Measurements from ENCODE around the gene GRK1. TPM values are rescaled to one million over a fixed set of nuclear protein-coding genes. Genes with fewer than 3 reads are reported as not detected.
A peak's percentile ranks its signal among the peaks of the same experiment; 100 is the strongest.
"Not testable (repeated sequence)": the region's sequence is repeated elsewhere in the genome, so short reads cannot be mapped to it uniquely, and the experiment has no call there.

Gene GRK1
- total and polyA plus RNA-seq, 10 donors, result not detected

DNA sequence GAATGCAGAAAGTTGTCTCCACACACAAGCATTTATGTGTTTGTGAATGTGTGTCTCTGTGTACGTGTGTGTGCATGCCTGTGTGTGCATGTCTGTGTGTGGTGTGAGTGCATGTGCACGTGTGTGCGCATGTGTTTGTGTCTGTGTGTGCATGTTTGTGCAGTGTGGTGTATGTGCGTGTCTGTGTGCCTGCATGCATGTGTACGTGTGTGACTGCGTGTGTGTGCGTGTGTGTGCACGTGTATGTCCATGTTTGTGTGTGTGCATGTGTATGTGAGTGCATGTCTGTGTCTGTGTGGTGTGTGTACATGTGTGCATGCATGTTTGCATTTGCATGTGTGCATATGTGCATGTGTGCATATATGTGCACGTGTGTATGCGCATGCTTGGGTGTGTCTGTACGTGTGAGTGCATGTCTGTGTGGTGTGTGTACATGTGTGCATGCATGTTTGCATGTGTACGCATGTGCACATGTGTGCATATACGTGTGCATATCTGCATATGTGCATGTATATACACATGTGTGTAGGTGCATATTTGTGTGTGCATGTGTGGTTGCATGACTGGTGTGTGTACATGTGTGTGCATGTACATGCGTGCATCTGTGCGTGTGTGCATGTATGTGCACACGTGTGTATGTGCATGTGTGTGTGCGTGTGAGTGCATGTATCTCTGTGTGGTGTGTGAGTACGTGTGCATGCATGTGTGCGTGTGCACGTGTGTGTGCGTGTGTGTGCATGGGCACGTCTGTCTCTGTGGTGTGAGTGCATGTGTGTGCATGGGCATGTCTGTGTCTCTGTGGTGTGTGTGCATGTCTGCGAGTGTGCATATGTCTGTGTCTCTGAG lies 83.8 kb downstream of the GRK1 start:
- TF ChIP-seq POLR2A (IDR thresholded peaks at IDR 0.05) (no peak), POLR2AphosphoS5 (IDR thresholded peaks at IDR 0.05) (no peak)
- no peak for DNase-seq
- Histone ChIP-seq H3K36me3 (no peaks in the 10 kb centered on the region), H3K27ac (no peak overlapping the region), H3K27me3 (replicated peaks in 1 of 7) (peaks cover 0 to 6% (median 0%) of the 10 kb centered on the region in 7 donors), H3K4me3 (no peak overlapping the region), H3K9me3 (no peaks in the 10 kb centered on the region), H3K4me1 (peaks cover 0 to 4% (median 0%) of the 10 kb centered on the region in 6 donors)
- WGBS, 5 donors, result 86 to 97% (median 93%) methylated on average over 21 to 23 of the region's 23 CpGs
- intact Hi-C loops (cut with DNase I; ENCODE audit: low total_unique reads), result no loop called here

DNA sequence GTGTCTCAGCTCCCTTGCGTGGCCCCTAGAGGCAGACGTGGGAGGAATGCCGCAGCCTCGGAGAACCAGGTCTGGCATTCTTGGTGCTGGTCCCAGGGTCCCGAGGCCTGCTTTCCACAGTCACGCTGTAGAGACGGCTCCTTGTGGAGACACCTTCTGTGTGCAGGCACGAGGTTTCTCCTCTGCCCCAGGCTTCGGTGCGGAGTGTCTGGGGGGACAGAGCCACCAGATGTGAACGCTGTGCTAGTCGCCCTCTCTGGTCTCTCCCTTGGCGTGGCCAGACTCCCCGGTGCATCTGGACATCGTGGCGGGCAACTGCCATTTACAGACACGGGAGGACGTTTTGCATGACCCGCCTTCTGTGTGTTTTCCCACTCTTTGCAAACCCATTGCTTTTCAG lies 84.5 kb downstream of the GRK1 start:
- Histone ChIP-seq H3K36me3 (no peaks in the 10 kb centered on the region), H3K27ac (no peak overlapping the region), H3K4me3 (no peak overlapping the region), H3K4me1 (peaks cover 0 to 3% (median 0%) of the 10 kb centered on the region in 6 donors), H3K9me3 (no peaks in the 10 kb centered on the region), H3K27me3 (replicated peaks in 1 of 7) (peaks cover 0 to 6% (median 0%) of the 10 kb centered on the region in 7 donors)
- peak; percentile 58 for DNase-seq
- 92 to 97% (median 95%) methylated on average over 12 to 19 of the region's 19 CpGs for WGBS, 5 donors
- intact Hi-C loops (cut with DNase I; ENCODE audit: low total_unique reads), result no loop called here
- TF ChIP-seq POLR2A (IDR thresholded peaks at IDR 0.05) (no peak), POLR2AphosphoS5 (IDR thresholded peaks at IDR 0.05) (no peak)
- TF ChIP-seq, protein P1, sequence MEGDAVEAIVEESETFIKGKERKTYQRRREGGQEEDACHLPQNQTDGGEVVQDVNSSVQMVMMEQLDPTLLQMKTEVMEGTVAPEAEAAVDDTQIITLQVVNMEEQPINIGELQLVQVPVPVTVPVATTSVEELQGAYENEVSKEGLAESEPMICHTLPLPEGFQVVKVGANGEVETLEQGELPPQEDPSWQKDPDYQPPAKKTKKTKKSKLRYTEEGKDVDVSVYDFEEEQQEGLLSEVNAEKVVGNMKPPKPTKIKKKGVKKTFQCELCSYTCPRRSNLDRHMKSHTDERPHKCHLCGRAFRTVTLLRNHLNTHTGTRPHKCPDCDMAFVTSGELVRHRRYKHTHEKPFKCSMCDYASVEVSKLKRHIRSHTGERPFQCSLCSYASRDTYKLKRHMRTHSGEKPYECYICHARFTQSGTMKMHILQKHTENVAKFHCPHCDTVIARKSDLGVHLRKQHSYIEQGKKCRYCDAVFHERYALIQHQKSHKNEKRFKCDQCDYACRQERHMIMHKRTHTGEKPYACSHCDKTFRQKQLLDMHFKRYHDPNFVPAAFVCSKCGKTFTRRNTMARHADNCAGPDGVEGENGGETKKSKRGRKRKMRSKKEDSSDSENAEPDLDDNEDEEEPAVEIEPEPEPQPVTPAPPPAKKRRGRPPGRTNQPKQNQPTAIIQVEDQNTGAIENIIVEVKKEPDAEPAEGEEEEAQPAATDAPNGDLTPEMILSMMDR (IDR thresholded peaks at IDR 0.05 in 8 of 11, conservative IDR thresholded peaks at IDR 0.05 in 3 of 11), result no peak

DNA sequence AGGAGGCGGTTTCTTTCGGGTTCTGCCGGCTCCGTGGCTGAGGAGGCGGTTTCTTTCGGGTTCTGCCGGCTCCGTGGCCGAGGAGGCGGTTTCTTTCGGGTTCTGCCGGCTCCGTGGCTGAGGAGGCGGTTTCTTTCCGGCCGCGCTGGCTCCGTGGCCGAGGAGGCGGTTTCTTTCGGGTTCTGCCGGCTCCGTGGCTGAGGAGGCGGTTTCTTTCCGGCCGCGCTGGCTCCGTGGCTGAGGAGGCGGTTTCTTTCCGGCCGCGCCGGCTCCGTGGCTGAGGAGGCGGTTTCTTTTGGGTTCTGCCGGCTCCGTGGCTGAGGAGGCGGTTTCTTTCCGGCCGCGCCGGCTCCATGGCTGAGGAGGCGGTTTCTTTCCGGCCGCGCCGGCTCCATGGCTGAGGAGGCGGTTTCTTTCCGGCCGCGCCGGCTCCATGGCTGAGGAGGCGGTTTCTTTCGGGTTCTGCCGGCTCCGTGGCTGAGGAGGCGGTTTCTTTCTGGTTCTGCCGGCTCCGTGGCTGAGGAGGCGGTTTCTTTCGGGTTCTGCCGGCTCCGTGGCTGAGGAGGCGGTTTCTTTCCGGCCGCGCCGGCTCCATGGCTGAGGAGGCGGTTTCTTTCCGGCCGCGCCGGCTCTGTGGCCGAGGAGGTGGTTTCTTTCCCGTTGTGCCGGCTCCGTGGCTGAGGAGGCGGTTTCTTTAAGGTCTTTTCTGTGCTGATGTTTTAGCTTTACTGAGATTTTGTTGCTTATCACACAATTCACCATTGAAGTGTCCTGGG lies 85.4 kb downstream of the GRK1 start:
- H3K27ac ChIP-seq; H3K4me1 ChIP-seq; intact Hi-C loops (cut with DNase I; ENCODE audit: low total_unique reads); DNase-seq; H3K27me3 ChIP-seq (replicated peaks in 1 of 7); H3K9me3 ChIP-seq; H3K36me3 ChIP-seq; H3K4me3 ChIP-seq: not testable (repeated sequence)
- 92 to 98% (median 96%) methylated on average over 43 to 78 of the region's 78 CpGs for WGBS, 5 donors

DNA sequence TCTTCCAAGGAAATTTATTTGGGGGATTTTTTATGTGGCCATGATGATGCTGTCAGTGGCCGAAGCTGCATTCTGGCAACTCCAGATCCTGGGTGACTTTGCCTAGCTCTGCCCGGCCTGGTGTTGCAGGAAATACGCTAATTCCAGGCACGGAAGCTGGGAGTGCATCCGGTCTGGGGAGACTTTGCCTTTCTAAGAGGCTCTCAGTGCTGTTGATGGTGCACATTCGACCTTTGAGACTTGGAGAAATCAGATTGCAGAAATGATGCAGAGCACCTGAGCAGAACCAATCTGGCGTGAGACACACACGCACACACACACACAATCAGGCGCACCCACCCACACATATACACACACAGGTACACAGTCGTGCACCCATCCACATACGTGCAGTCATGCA lies 86.2 kb downstream of the GRK1 start:
- TF ChIP-seq, protein P1 (IDR thresholded peaks at IDR 0.05 in 8 of 11, conservative IDR thresholded peaks at IDR 0.05 in 3 of 11), result no peak
- TF ChIP-seq POLR2A (IDR thresholded peaks at IDR 0.05) (no peak), POLR2AphosphoS5 (IDR thresholded peaks at IDR 0.05) (no peak)

DNA sequence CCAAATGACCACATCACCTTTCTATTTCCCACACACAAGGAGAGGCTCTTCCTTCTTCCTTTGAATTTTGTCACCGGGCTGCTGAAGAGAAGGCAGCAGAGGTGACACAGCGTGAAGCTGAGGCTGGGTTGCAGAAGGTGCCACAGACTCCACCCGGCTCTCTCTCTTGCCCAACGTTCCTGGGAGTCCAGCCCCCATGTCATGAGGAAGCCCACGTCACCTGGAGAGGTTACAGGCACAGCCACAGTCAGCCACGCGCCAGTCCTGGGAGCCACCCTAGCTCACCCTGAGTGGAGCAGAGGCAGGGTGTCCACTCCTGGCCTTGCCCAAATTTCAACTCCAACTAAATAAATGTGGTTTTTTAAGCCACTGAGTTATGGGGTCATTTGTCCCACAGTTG lies 87.2 kb downstream of the GRK1 start:
- Histone ChIP-seq H3K27me3 (replicated peaks in 1 of 7) (peaks cover 0 to 8% (median 0%) of the 10 kb centered on the region in 7 donors), H3K4me1 (peaks cover 0 to 15% (median 10%) of the 10 kb centered on the region in 6 donors), H3K4me3 (no peak overlapping the region), H3K36me3 (no peaks in the 10 kb centered on the region), H3K27ac (no peak overlapping the region), H3K9me3 (no peaks in the 10 kb centered on the region)
- TF ChIP-seq POLR2A (IDR thresholded peaks at IDR 0.05), result no peak
- intact Hi-C loops (cut with DNase I; ENCODE audit: low total_unique reads), result no loop called here
- DNase-seq, result peak; percentile 53
- 57 to 77% (median 68%) methylated on average over 5 to 7 of the region's 7 CpGs for WGBS, 5 donors

More for the DNA sequence above, 86.2 kb downstream of the GRK1 start:
- no peak overlapping the region for H3K4me3 ChIP-seq
- intact Hi-C loops (cut with DNase I; ENCODE audit: low total_unique reads), result no loop called here
- peaks cover 0 to 6% (median 0%) of the 10 kb centered on the region in 7 donors for H3K27me3 ChIP-seq (replicated peaks in 1 of 7)
- H3K4me1 ChIP-seq, result peaks cover 0 to 6% (median 3%) of the 10 kb centered on the region in 6 donors
- DNase-seq, result peak; percentile 37
- H3K27ac ChIP-seq, result no peak overlapping the region
- WGBS, 5 donors, result 78 to 85% (median 81%) methylated on average over 11 of the region's 11 CpGs
- H3K36me3 ChIP-seq, result no peaks in the 10 kb centered on the region
- no peaks in the 10 kb centered on the region for H3K9me3 ChIP-seq
